Tibial artery (tissue), 4 donors: ENCODE data around the gene SPAG5.
"Not testable (repeated sequence)": the region's sequence is repeated elsewhere in the genome, so short reads cannot be mapped to it uniquely, and the experiment has no call there.

Experiments
- DNase-seq, 2 donors: peaks; one replicate each; pipeline ENCODE4 v3.0.0-alpha.2; 2019
- H3K27ac ChIP-seq, 2 donors: fragments of 200-600 bp; sonication (generic) in 1 of 2; 1 replicate in 1 of 2; 2 replicates in 1 of 2; pipeline ENCODE4 v1.5.1; 2018 to 2019; ENCODE audit warnings: mild to moderate bottlenecking in 1 of 2
- H3K27me3 ChIP-seq, 2 donors: fragments of 200-600 bp; sonication (generic) in 1 of 2; one replicate each; pipeline versions ENCODE4 v1.5.1 to v1.6.0; 2016 to 2019
- H3K36me3 ChIP-seq, 3 donors: fragments of 200-600 bp; sonication (generic) in 2 of 3; one replicate each; pipeline ENCODE4 v1.5.1; 2016 to 2019; ENCODE audit warnings: mild to moderate bottlenecking in 2 of 3
- H3K4me1 ChIP-seq, 4 donors: fragments of 200-600 bp; sonication (generic) in 2 of 4; 1 replicate in 3 of 4; 2 replicates in 1 of 4; pipeline ENCODE4 v1.5.1; 2016 to 2019
- H3K4me3 ChIP-seq, 2 donors: fragments of 200-600 bp; sonication (generic) in 1 of 2; 1 replicate in 1 of 2; 2 replicates in 1 of 2; pipeline ENCODE4 v1.5.1; 2018 to 2019; ENCODE audit warnings: mild to moderate bottlenecking in 2 of 2
- H3K9me3 ChIP-seq, 3 donors: fragments of 200-600 bp; sonication (generic) in 1 of 3; one replicate each; pipeline ENCODE4 v1.5.1; 2016 to 2019
- CTCF ChIP-seq, 2 experiments: fragments of 200-600 bp in 1 of 2; fragments of 450-650 bp in 1 of 2; IDR thresholded peaks; one replicate each; pipeline ENCODE4 v1.5.1; 2017 to 2019; ENCODE audit warnings: antibody characterized with exemption in 2 of 2, mild to moderate bottlenecking in 1 of 2, moderate library complexity in 1 of 2
- intact Hi-C: fragments of 100-400 bp; cut with DNase I; formaldehyde crosslinking; loops from one replicate; pipeline ENCODE4 v1.15.0; 2023; ENCODE audit warnings: low total_unique reads

The SPAG5 gene

GRCh38 chr17:28615260-28615940, 16.6 kb upstream of the SPAG5 start:
- Histone ChIP-seq H3K27me3 (no peaks in the 10 kb centered on the region), H3K4me1 (no peaks in the 10 kb centered on the region), H3K9me3 (no peaks in the 10 kb centered on the region), H3K36me3 (peaks cover 58 to 90% (median 59%) of the 10 kb centered on the region in 3 donors), H3K27ac (no peak overlapping the region), H3K4me3 (no peak overlapping the region)
- TF ChIP-seq CTCF (IDR thresholded peaks at IDR 0.05): no peak
- intact Hi-C loops: no loop called here
- DNase-seq: no peak

- Histone ChIP-seq H3K4me1 (no peaks in the 10 kb centered on the region), H3K36me3 (peaks cover 44 to 78% (median 44%) of the 10 kb centered on the region in 3 donors), H3K27me3 (no peaks in the 10 kb centered on the region), H3K9me3 (no peaks in the 10 kb centered on the region), H3K4me3 (no peak within 1 kb of the TSS), H3K27ac (no peak within 1 kb of the TSS)
- no peak for TF ChIP-seq CTCF (IDR thresholded peaks at IDR 0.05)
- intact Hi-C loops: loop anchor here (5.0 kb wide), 2 partner anchors 62 to 117 kb away; partner anchors contain the start of gene UNC119
- peak in 1 of 2 donors; percentile 28 for DNase-seq
These were observed 15.1 kb upstream of the SPAG5 start, which contains the start of gene RSKR for GRCh38 chr17:28613931-28614381. RSKR (minus strand) TSS chr17:28614185; CDS start chr17:28614161, 24 bp downstream.

GRCh38 chr17:28612936-28613872, 14.4 kb upstream of the SPAG5 start:
- intact Hi-C loops: loop anchor here (5.0 kb wide), 2 partner anchors 61 to 116 kb away; partner anchors contain the start of gene UNC119
- peak in 1 of 2 donors; percentile 30 for DNase-seq
- H3K4me1 ChIP-seq: no peaks in the 10 kb centered on the region
- H3K4me3 ChIP-seq: no peak overlapping the region
- H3K36me3 ChIP-seq: peaks cover 36 to 71% (median 37%) of the 10 kb centered on the region in 3 donors
- no peak overlapping the region for H3K27ac ChIP-seq
- no peaks in the 10 kb centered on the region for H3K27me3 ChIP-seq
- peak; percentile 54 to 58 for TF ChIP-seq CTCF (IDR thresholded peaks at IDR 0.05)
- H3K9me3 ChIP-seq: no peaks in the 10 kb centered on the region

GRCh38 chr17:28612531-28612930, 13.7 kb upstream of the SPAG5 start:
- Histone ChIP-seq H3K27me3 (no peaks in the 10 kb centered on the region), H3K4me1 (no peaks in the 10 kb centered on the region), H3K9me3 (no peaks in the 10 kb centered on the region), H3K27ac (no peak overlapping the region), H3K36me3 (peaks cover 29 to 64% (median 30%) of the 10 kb centered on the region in 3 donors), H3K4me3 (no peak overlapping the region)
- intact Hi-C loops: loop anchor here (5.0 kb wide), 2 partner anchors 60 to 115 kb away; partner anchors contain the start of gene UNC119
- DNase-seq: no peak
- no peak for TF ChIP-seq CTCF (IDR thresholded peaks at IDR 0.05)

GRCh38 chr17:28610376-28610775, 11.6 kb upstream of the SPAG5 start:
- TF ChIP-seq CTCF (IDR thresholded peaks at IDR 0.05): no peak

GRCh38 chr17:28604031-28604430, 5.2 kb upstream of the SPAG5 start:
- H3K4me1 ChIP-seq, H3K9me3 ChIP-seq, intact Hi-C loops, DNase-seq, H3K27me3 ChIP-seq, H3K4me3 ChIP-seq, H3K36me3 ChIP-seq, H3K27ac ChIP-seq: not testable (repeated sequence)

More at GRCh38 chr17:28610376-28610775, 11.6 kb upstream of the SPAG5 start:
- DNase-seq: no peak
- peaks cover 8 to 48% (median 12%) of the 10 kb centered on the region in 3 donors for H3K36me3 ChIP-seq
- H3K27me3 ChIP-seq: no peaks in the 10 kb centered on the region
- no peaks in the 10 kb centered on the region for H3K4me1 ChIP-seq
- H3K9me3 ChIP-seq: no peaks in the 10 kb centered on the region
- H3K27ac ChIP-seq: no peak overlapping the region
- no peak overlapping the region for H3K4me3 ChIP-seq
- intact Hi-C loops: loop anchor here (5.0 kb wide), 2 partner anchors 58 to 113 kb away; partner anchors contain the start of gene UNC119
